Measurements from ENCODE around the gene IDNK.
"Not testable (repeated sequence)": the region's sequence is repeated elsewhere in the genome, so short reads cannot be mapped to it uniquely, and the experiment has no call there.

The IDNK gene

DNA sequence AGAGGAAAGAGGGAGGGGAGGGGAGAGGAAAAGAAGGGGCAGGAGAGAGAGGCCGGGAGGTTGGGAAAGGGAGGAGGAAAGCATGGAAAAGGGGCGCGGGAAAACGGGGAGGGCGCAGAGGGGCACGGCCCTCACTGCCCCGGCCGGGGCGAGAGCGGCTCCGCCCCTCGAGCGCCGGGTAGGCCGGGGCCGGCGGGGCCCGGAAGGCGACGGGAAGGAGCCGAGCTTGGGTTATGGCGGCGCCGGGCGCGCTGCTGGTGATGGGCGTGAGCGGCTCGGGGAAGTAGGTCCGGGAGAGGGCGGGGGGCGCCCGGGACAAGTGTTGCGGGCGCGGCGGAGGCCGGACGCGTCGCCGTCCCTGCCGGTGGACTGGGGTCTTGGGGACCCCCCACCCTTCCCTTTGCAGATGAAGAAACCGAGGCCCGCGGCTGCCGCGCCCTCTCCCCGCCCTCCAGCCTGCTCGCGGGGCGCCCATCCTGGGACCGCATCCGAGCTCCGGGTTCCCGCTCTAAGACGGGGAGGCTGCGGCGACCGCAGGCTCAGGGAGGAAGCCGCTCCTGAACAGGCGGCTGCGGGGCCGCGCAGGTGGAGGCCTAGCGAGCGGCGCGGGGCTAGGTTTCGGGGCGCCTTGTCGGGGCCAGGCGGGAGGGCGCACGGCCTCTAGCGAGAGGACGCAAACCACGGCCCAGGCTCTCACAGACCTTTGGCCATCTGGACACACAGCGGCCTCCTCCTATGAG lies at the start of gene IDNK:
IDNK (plus strand) TSS at position 205 of the 740 bp plus-strand sequence; CDS start at position 234, 29 bp downstream.
- DNase-seq, result peak; percentile 77

DNA sequence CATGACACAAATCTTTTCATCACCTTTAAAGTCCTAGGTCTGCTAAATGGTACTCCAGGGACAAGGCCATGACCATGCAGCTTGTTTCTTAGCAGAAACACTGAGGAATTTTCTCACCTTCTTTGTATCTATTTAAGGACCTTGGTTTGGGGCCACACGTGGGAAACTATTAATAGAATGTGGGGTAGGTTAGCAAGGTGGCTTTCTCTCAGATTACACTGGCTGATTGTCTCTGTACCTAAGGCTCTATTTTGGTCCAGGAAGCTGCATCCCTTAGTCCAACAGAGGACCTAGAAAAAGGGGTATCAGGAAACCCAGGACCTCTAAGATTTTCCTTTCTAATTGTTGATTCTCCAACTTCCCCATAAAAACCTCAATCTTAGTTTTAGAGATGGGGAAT lies 48.5 kb upstream of the IDNK start:
- DNase-seq, result no peak

DNA sequence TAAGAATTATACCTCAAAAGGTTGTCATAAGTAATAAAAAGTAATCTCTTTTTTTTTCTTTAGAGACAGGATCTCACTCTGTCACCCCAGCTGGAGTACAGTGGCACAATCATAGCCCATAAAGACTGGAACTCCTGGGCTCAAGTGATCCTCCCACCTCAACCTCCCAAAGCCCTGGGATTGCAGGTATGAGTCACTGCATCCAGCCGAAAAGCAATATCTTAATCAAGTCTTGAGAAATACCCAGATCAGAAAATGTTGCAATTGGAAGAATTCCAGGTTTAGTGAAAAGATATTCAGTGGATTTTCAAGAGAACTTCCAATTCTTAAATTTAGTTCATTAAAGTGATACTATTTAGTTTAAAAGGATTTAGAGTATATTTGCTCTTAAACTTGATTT lies 40.9 kb upstream of the IDNK start:
- DNase-seq, result peak; percentile 17

DNA sequence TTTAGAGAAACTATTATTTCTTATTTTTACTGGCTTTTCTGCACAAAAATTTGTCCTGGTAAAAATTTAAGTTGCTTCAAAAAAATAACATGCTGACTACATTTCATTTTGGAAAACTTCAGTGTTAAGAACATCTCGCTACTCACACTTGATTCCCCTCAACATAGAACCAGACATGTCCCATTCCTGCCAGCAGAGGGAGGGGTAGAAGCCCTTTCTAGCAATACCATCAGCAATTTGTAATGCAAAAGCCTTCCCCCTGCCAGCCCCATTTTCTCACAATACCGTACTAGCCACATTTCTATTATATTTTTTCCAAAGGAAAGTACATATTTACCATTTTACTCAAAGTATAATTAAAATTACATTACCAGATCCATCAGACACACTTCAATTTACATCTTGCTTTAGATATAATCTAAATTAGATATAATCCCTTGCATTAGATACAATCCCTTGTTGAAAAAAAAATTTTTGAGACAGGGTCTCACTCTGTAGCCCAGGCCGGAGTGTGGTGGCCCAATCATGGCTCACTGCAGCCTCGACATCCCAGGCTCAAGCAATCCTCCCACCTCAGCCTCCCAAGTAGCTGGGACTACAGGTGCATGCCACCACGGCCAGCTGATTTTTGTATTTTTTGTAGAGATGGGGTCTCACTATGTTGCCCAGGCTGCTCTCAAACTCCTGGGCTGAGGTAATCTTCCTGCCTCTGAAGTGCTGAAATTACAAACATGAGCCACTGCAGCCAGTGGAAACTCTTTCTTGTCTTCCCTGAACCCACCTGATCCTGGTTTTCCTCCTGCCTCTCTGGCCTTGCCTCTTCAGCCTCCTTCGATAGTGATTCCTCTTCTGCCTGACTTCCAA lies 39.6 kb upstream of the IDNK start:
- peak; percentile 64 for DNase-seq

DNA sequence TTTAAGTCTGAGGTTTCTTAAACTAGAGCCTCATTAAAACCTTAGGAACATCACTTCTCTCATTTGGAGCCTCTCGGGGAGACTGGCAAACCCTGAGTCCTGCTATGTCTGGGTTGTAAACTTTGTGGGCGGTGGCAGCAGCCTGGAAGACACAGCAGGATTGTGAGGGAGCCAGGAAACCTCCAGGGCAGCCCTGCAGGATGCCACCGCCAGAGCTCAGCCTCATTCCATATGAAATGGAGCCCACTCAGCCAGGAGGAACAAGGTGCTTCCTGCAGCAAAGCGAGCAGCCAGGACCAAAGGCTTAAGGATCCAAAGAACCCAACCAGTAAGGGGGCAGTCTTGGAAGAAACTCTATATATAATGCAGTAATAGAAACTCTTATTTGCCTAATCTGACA lies 37.9 kb upstream of the IDNK start:
- DNase-seq, result no peak

DNA sequence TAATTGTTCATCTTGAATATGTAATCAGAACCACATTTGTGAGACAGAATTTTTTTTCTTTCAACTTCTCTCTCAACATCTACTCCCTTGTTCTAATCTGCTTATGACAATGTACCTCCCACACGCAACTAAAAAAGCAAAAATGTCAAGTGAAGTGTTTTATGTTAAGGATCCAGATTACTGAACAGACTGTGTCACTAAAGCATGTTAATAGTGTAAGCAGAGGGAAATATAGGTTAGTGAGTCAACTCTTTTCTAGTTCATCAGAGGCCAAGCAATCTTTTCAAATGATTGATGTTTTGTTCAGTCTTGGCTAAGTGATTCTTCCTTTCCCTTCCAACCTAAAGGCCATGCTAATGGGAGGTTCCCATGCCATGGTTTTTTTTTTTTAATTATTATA lies 34.7 kb upstream of the IDNK start:
- DNase-seq, result no peak

DNA sequence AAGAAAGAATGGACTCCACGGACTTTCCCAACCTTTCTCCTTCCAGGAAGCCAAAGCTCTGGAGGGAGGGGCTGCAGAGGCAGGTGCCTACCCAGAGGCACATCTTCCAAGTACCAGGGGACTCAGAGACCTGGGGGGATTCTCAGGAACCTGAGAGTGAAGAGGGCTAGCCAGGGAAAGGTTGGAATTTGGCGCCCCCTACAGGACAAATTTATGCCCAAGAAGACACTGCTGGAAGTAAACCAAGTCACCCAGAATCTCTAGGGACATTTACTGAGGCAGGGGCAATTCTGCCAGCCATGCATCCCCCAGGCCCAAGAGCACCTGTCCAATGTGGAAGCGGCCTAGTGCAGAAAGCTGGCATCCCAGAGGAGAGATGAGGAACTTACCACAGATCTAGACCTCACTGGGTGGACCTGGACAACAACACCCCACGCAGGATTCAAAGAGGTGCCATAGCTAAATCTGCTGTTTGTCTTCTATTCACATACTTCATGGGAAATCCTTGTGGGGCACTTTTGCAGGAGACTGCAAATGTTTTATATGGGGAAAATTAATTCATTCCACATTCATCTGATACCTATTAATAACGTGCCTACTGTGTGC lies 25.9 kb upstream of the IDNK start:
- peak; percentile 38 for DNase-seq

DNA sequence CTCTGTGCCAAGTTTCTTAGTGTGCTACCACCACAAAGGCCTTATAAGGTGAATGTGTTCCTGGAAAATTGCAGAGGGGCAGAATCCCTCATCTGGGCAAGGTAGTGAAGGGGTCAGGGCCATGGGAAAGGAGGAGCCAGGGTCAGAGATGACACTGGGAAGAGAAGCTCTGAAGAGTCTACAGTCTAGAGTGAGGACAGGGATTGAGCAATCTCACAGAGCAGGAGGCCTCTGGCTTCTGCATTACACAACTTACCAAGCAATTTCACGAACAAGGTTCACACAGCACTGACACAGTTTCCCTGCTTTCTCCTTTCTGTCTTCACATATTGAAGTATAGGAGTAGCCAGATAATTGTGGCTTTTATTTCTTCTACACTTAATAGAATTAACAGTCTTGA lies 24.5 kb upstream of the IDNK start:
- no peak for DNase-seq

DNA sequence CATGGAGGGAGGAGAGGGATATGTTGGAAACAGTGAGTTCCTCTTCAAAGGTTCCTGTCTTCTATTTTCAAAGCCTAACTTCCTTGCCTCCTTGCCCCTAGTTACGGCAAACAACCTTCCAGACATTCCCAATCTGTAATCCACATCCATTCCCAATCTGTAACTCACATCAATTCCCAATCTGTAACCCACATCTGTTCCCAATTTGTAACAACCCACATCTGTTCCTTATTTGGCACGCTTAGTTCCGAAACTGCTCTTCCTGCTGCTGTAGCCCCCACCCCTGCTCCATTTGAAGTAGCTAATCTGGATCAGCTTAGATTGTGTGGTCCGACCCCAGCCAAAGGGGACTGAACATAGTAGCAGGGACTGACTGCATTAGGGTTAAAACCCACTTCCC lies 23.9 kb upstream of the IDNK start:
- DNase-seq, result no peak

DNA sequence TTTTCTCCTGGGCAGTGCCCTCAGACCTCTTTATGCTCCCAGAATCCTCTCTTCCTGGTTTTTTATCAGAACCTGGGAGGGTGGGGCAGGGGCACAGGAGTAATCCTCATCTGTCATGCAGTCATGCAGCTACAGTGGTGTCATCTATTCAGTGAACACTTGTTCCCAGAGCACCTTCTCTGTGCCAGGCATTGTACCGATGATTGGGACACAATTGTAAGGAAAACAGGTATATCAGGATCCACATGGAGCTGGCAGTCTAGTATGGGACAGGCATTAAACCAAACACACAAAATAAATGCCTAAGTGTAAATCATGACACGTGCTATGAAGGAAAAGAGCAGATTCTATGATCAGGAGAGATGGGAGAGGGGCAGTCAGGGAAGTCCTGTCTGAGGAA lies 21.5 kb upstream of the IDNK start:
- no peak for DNase-seq

DNA sequence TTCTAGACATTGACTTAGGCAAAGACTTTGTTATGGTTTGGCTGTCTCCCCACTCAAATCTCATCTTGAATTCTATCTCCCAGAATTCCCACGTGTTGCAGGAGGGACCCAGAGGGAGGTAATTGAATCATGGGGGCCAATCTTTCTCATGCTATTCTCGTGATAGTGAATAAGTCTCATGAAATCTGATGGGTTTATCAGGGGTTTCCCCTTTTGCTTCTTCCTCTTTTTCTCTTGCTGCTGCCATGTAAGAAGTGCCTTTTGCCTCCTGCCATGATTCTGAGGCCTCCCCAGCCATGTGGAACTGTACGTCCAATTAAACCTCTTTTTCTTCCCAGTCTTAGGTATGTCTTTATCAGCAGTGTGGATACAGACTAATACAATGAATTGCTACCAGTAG lies 15.3 kb upstream of the IDNK start:
- DNase-seq, result not testable (repeated sequence)

DNA sequence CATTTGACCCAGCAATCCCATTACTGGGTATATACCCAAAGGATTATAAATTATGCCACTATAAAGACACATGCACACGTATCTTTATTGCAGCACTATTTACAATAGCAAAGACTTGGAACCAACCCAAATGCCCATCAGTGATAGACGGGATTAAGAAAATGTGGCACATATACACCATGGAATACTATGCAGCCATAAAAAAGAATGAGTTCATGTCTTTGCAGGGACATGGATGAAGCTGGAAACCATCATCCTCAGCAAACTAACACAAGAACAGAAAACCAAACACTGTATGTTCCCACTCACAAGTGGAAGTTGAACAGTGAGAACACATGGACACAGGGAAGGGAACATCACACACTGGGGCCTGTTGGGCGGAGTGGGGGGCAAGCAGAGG lies 9.6 kb upstream of the IDNK start:
- not testable (repeated sequence) for DNase-seq

DNA sequence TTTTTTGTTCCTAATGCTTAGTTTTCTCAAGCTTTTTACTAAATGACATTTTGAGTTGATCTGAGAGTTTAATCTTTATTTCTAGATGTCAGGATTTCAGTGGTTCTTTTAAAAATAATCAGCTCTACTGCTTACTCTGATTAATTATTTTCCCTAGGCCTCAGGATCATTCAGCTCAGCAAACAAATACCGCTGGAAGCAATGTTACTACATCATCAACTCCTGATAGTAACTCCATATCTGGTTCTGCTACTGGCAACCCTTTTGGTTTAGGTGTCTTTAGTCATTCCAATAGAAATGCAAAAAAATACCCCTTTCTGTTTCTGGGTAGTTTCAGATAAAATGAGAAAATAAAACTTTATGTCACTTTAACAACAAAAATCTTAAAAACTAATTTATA lies 5.6 kb upstream of the IDNK start:
- no peak for DNase-seq

DNA sequence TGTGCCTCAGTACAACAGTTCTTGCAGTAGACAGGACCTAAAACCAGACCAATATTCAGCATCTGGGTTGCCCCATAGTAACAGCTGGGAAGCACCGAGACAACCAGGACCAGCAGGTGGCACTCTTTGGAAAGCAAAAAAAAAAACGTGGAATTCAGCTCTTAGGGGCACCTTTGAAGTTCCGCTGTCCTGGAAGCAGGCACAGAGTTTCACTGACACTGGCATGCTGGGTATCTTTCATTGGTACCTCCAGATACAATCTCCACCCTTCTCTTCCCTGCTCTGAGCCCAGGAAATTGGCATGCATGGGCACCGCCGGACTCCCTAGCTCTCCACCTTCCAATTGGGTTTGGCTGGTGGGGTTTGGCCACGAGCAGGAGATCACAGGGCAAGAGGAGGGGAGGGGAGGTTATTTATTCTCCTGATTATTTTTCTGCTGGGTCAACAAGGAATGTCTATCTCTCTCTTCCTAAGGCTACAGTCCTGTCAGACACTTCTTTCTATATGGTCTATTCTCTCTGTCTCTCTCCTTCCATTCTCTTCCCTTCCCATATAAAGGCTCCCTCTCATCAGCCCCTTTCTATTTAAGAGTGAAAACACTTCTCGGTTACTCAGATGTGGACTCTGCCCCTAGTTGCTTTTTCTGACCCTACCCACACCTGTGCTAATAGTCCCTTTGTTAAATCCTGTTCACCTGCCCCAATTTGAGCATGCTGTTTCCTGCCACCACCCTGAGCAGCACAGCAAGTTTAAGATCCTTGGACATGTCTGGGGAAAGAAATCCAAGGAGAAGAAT lies 1.9 kb upstream of the IDNK start:
- peak; percentile 57 for DNase-seq

DNA sequence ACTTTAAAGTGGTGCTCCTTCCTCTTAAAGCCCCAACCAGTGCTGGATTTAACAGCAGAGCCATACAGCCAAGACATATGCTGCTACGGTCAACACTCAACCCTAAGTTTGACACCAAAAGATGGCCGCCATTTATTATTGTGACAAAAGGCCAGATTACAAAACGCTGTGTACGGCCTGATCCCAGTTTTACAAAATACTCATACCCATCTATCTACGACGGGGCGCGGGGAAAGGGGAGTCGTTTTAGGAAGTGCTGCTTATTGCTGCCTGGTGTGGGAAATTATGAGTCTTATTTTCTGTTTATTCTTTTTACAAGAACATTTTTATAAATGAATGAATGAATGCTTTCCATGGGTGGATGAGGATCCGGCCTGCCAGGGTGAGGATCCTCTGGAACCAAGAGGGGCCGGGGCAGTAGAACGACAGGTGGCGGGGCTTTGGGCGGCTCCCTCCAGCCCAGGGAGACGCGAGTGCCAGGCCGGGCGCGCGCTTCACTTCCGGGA lies 457 bp upstream of the IDNK start:
- DNase-seq, result no peak

DNA sequence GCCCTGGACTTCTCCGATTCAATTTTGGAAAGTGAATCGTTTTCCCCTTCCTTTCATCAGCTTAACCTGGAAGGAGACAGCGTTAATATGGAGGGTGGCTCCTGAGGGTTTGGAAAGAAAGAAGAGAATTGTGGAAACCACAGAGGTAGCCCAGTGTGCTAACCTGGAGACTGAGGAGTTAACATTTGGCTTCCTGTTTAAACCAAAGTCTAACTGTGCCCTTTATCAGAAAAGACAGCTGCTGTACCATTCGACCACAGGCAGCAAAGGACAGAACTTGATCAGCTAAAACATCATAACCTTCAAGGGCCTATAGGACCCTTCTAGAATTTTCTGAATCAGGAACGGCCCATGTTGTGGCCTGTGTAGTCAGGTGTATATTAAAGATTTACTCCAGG lies 735 bp downstream of the IDNK start:
- no peak for DNase-seq

DNA sequence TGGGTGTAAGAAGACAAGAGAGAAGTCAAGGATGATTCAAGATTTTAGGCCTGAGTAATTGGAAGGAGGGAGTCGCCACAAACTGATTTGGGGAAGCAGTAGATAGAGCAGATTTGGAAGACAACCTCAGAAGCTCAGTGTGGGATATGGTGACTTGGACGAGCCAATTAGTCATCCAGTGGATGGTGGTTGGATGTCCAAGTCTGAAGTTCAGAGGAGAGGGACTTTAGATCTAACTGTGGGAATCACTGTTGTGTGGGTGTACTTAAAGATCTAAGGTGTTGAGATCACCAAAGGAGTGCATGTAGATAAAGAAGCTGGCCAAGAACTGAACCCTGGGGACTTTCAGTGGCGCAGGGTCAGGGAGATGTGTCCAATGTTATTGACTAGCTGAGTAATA lies 2.2 kb downstream of the IDNK start:
- DNase-seq, result no peak

DNA sequence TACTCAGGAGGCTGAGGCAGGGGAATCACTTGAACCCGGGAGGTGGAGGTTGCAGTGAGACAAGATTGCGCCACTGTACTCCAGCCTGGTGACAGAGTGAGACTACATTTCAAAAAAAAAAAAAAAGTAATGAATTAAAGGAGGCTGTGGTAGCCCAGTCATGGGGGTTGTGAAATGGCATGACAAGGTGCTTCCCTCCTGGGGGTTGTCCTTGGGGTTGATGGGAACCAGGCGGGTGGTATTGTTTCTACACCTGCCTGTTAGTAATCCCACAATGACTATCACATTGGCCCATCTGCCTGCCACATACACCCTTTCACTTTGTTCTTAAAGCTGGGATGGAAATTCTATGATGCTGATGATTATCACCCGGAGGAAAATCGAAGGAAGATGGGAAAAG lies 5.6 kb downstream of the IDNK start:
- no peak for DNase-seq

DNA sequence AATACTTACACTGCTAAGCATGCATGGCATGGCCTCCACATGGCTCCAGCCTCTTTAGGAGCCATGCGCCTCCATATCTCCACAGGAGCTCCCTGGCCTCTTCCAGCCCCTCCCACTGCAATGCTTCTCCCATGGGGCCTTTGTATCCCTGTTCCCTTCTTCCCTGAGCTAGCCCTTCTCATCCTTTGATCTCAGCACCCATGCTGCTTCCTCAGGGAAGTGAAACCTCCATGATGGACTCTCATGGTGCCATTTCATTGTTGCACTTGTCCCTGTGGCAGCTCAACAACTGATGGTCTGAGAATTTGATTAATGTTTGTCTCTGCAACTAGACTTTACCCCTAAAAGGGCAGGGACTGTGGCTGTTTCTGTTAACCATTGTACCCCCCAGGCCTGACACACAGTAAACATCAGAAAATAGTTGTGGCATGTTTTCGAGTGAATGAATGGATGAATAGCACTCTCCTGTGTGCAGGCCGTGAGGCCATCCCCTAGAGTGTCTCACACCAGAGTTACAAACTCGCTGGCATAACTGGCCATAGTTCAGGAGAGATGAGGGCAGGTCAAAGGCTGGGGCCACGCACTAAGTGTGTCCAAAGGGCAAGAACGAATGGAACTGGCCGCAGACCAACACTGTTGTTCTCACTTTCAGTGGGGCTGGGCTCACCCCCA lies 6.6 kb downstream of the IDNK start:
- no peak for DNase-seq

DNA sequence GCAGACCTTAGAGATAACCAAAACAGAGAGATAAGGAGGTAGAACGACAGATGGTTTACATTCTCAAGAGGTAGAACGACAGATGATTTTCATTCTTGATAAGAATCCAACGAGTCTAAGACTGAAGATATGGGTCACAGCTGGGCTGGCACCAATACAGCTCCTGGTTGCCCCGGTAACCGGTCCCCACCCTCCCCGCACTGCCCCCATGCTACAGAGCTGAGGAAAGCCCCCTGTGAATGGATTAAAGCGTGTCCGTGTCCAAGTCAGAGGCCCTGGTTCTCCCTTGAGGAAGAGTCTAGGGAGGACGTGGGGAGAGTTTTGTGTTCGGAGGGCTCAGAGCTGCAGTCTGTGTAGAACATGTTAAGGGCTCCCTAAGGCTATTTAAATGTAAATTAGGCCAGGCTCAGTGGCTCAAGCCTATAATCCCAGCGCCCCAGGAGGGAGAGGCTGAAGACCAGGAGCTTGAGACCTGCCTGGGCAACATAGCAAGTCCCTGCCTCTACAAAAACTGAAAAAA lies 8.1 kb downstream of the IDNK start:
- no peak for DNase-seq

DNA sequence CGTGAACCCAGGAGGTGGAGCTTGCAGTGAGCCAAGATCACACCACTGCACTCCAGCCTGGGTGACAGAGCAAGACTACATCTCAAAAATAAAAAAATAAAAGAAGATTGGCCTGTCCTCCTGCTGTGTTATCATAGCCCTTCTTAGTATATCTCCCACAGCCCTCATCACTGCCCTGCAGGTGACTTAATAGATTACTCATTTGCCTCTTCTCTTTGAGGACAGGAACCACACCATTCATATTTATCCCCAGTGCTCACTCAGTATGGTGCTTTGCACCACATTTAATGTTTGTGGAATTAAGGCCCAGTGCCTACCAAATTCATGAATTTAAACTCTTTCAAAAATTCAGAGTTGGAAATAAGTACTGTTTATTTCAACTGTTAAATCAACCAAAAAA lies 10.3 kb downstream of the IDNK start:
- no peak for DNase-seq

DNA sequence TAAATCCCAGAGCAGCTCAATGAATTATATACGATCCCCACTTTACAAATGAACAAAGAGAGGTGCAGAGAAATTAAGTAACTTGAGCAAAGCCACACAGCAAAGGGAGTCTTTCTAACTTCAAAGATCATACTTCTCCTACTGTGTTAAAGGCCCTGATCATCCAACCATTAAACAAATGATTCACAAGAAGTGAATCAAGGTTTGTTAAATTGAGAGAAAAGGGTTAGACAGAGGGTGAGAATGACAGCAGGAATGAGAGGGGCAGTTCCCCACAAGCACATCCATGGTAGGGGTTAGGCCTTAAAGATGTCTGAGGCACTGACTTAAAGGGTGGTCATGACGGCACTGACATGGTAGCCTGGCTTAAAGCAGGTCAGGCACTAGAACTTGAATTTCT lies 10.7 kb downstream of the IDNK start:
- no peak for DNase-seq

All from EL (cell line).